Mononuclear cell (primary cell): Measurements from ENCODE around the gene SPATS2. TPM values are rescaled to one million over a fixed set of nuclear protein-coding genes. Genes with fewer than 3 reads are reported as not detected.

ENCODE experiments used
- H3K27me3 ChIP-seq: 2 replicates; pipeline ENCODE4 v1.6.0; 2011; ENCODE audit warnings: low read length, control low read depth; ENCODE audit not compliant: insufficient read depth
- H3K4me1 ChIP-seq: 2 replicates; pipeline ENCODE4 v1.5.1; 2011; ENCODE audit warnings: mild to moderate bottlenecking, low read length, control low read depth; ENCODE audit not compliant: insufficient read depth
- H3K4me3 ChIP-seq: 2 replicates; pipeline ENCODE4 v1.5.1; 2011; ENCODE audit warnings: mild to moderate bottlenecking, low read length, moderate library complexity
- H3K9me3 ChIP-seq: 2 replicates; pipeline ENCODE4 v1.5.1; 2011; ENCODE audit warnings: low read depth, mild to moderate bottlenecking, control low read depth, low read length
- total RNA-seq: library from RNA; depleted of rRNA; stranded (reverse); fragments of >200 nt; gene quantifications from one replicate; pipeline ENCODE4 v1.2.3, GENCODE V29; 2012

Gene SPATS2
- total RNA-seq, 1 donor = 5.2 TPM

DNA sequence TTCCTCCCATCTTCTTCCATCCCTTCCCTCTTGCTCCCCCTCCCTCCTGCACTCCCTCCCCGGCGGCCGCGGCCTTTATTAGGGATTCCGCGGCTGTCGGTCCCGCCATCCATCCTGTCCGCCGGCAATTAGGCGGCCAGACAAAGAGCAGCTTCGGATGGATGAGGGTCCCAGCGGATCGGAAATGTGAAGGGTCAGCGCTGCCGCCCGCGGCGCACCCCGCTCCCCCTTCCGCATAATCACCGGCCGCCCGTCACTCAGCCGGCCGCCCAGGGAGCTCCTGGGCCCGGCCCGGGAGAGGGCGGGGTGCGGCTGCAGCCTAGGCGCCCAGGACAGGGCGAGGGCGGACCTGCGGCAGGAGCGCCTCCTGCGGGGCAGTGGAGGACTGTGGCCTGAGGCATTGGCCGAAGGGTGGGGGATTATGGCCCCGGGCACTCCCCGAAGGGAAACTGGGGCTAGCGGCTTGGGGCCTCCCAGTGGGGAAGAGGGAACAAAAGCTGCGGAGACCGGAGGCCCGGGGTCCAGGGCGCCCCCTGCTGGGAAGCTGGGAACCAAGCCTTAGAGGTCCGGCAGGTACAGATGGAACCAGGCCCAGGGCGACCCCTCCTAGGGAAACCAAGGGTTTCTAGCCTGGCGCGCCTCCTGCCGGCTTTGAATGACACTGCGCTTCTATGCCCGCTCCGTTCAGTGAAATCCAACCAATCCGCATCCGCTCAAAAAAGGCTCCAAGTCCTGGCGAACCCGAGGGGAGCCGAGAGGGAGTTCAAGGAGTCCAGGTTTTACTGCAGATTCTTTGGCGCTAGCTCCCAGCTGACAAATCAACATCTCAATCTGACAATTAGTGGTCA is 25.0 kb upstream of the SPATS2 start:
- Histone ChIP-seq H3K27me3 (peaks cover 87% of the 10 kb centered on the region), H3K9me3 (no peaks in the 10 kb centered on the region), H3K4me1 (peaks cover 50% of the 10 kb centered on the region), H3K4me3 (peak overlapping the region; percentile 26)

DNA sequence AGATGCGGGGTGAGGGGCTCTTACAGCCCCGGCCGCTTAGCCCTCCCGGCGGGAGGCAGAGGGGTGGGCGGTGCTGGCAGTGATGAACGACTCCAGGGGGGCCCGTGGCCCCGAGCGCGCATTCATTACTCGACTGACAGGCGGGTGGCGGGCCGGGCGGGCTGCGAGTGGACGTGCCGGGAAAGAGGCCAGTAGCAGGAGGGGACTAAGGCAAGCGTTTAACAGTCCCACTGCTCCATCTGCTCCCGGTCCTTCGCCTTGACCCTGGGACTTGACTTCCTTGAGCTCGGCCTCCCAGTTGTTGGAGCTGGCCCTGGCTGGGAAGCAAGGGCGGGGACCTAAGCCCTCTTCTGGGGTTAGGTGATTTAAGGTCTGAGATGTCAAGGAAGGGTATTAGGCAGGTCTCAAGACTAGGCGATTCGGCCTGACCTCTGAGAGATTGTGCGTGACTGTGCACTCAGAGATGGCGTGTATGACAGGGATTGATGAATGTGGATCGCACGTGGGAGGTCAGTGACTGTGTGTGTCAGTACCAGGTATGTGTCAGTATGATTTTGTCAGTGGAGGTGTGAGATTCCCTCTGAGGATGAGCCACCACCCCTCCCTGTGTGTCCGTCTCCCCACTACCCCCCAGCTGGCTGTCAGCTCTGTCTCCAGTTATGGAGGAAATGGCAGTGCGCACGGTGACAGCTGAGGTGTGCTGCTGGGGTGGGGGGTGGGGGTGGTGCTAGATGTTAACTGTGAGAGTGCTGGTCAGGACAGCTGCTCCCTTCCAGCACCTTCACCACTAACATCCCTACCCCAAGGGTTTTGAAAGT is 24.1 kb upstream of the SPATS2 start:
- no peaks in the 10 kb centered on the region for H3K9me3 ChIP-seq
- H3K4me1 ChIP-seq = peaks cover 52% of the 10 kb centered on the region
- H3K27me3 ChIP-seq = peaks cover 86% of the 10 kb centered on the region
- H3K4me3 ChIP-seq = no peak overlapping the region

- Histone ChIP-seq H3K4me3 (no peak overlapping the region), H3K9me3 (no peaks in the 10 kb centered on the region), H3K4me1 (peaks cover 52% of the 10 kb centered on the region), H3K27me3 (peaks cover 90% of the 10 kb centered on the region)
Observed at GRCh38 chr12:49344486-49345050, 22.7 kb upstream of the SPATS2 start.

DNA sequence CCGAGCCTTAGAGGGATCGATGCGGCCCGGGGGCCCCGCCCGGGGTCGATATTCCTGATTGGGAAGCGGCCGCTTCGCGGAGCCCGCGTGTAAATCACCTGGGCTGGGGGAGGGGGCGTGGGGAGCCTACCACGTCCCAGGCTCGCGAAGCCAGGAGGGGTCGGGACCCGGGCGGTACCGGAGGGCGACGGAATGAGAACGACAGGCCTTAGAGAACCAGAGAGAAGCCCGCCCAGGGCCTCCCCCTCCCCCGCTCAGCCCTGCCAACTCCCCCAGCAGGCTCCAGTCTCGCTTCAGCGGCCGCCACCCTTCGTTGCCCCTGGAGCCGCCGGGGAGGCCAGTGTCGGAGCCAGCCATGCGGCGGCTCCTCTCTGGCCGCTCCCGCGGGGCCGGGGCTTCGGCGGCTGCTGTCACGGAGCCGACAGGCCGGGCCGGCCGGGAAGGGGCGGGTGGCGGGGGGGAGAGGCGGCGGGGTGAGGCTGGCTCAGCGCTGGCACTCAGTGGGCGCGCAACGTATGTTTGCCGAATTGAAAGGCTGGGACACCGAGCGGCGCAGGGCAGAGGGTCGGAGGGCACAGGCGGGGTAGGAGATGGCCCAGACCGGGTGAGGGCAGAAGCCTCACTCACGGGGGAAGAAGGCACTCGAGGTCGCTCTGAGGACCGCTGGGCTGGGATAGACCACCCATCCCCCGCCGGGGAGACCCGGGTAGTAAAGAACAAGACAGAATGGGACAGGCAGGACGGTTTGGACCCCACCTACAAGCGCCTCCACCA is 22.0 kb upstream of the SPATS2 start:
- peaks cover 52% of the 10 kb centered on the region for H3K4me1 ChIP-seq
- no peaks in the 10 kb centered on the region for H3K9me3 ChIP-seq
- peaks cover 87% of the 10 kb centered on the region for H3K27me3 ChIP-seq
- no peak overlapping the region for H3K4me3 ChIP-seq

- Histone ChIP-seq H3K27me3 (peaks cover 82% of the 10 kb centered on the region), H3K9me3 (no peaks in the 10 kb centered on the region), H3K4me1 (peaks cover 52% of the 10 kb centered on the region), H3K4me3 (no peak overlapping the region)
Observed at GRCh38 chr12:49345825-49346658, 21.2 kb upstream of the SPATS2 start.

- Histone ChIP-seq H3K9me3 (no peaks in the 10 kb centered on the region), H3K4me1 (peaks cover 52% of the 10 kb centered on the region), H3K27me3 (peaks cover 79% of the 10 kb centered on the region), H3K4me3 (no peak within 1 kb of the TSS)
Observed at GRCh38 chr12:49346659-49347310, 20.5 kb upstream of the SPATS2 start, which contains the start of gene DNAJC22. DNAJC22 (plus strand) TSS chr12:49346888; CDS start chr12:49348873, 1,985 bp downstream.

DNA sequence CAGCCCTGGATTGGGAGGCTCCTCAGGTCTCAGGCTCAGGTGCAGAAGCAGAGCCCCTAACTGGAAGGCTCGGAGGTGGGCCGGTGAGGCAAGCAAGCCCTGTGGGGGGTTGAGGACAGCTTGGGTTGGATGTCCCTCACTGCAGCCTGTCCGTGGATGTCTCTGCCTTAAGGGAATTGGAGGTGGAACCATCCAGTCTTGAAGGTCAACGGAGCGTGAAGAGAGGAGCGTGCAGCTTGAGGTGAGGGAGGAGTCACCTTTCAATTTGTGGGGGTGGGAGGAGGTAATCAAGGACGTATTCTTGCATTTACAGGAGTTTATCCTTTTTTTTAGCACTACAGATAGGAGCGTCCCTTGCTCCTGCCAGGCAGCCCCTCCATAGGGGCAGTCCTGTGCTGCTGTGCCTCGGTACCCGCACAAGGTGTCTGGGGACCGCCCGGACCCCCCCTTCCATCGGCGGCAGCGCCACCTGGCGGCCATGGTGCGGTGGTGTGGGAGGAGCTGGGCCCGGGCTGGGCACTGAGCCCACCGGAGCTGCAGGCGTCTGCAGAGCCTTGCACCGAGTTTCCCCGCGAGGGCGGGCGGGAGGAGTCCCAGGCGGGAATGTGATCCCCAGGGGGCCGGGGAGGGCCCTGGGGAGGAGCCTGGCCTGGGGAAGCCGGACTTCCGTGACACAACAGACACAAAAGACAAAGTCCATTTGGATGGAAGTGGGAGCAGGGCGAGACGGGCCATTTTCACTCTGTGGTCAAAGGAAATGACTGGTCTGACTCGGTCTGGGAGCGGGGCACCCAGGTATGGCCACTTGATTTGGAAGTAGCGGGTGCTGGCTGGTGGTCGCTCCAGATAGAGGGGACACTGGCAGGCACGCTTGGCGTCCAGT is 19.7 kb upstream of the SPATS2 start:
- peaks cover 73% of the 10 kb centered on the region for H3K27me3 ChIP-seq
- no peaks in the 10 kb centered on the region for H3K9me3 ChIP-seq
- H3K4me1 ChIP-seq = peaks cover 44% of the 10 kb centered on the region
- H3K4me3 ChIP-seq = no peak overlapping the region

DNA sequence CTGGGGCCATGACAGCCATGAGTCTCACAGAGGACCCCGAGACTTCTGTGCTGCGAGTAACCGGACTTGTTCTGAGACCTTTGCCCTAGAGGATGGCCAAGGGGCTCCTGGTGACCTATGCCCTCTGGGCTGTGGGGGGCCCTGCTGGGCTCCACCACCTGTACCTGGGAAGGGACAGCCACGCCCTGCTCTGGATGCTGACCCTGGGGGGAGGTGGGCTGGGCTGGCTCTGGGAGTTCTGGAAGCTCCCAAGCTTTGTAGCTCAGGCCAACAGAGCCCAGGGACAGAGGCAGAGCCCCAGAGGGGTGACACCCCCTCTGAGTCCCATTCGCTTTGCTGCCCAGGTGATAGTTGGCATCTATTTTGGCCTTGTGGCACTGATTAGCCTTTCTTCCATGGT is 18.5 kb upstream of the SPATS2 start:
- Histone ChIP-seq H3K4me1 (peaks cover 32% of the 10 kb centered on the region), H3K27me3 (peaks cover 69% of the 10 kb centered on the region), H3K4me3 (no peak overlapping the region), H3K9me3 (no peaks in the 10 kb centered on the region)

DNA sequence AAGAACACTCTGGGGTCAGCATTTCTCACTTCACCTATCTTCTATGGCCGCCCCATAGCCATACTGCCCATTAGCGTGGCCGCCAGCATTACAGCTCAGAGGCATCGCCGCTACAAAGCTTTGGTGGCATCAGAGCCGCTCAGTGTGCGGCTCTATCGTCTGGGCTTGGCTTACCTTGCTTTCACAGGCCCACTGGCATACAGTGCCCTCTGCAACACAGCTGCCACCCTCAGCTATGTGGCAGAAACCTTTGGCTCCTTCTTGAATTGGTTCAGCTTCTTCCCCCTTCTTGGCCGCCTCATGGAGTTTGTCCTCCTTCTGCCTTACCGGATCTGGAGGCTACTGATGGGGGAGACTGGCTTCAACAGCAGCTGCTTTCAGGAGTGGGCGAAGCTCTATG is 18.0 kb upstream of the SPATS2 start:
- H3K9me3 ChIP-seq = no peaks in the 10 kb centered on the region
- peaks cover 65% of the 10 kb centered on the region for H3K27me3 ChIP-seq
- peaks cover 27% of the 10 kb centered on the region for H3K4me1 ChIP-seq
- no peak overlapping the region for H3K4me3 ChIP-seq

GRCh38 chr12:49352351-49352750 is 14.9 kb upstream of the SPATS2 start:
- peaks cover 7% of the 10 kb centered on the region for H3K4me1 ChIP-seq
- peaks cover 52% of the 10 kb centered on the region for H3K27me3 ChIP-seq
- no peaks in the 10 kb centered on the region for H3K9me3 ChIP-seq
- no peak overlapping the region for H3K4me3 ChIP-seq

DNA sequence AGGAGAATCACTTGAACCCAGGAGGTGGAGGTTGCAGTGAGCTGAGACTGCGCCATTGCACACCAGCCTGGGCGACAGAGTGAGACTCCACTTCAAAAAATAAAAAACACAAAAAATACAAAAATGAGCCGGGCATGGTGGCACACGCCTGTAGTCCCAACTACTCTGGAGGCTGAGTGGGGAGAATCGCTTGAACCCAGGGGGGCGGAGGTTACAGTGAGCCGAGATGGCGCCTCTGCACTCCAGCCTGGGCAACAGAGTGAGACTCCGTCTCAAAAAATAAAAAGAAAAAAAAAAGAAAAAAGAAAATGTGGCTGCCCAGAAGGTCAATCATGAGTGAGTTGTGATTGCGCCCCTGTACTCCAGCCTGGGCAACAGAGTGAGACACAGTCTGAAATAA is 11.3 kb upstream of the SPATS2 start:
- Histone ChIP-seq H3K4me1 (no peaks in the 10 kb centered on the region), H3K4me3 (no peak overlapping the region), H3K9me3 (no peaks in the 10 kb centered on the region), H3K27me3 (peaks cover 26% of the 10 kb centered on the region)

- no peaks in the 10 kb centered on the region for H3K9me3 ChIP-seq
- H3K27me3 ChIP-seq = peaks cover 20% of the 10 kb centered on the region
- H3K4me1 ChIP-seq = no peaks in the 10 kb centered on the region
- no peak overlapping the region for H3K4me3 ChIP-seq
Observed at GRCh38 chr12:49357103-49357678, 10.1 kb upstream of the SPATS2 start.
